Fibroblast of lung (primary cell): Measurements from ENCODE around the gene FANCI. TPM values are rescaled to one million over a fixed set of nuclear protein-coding genes. Genes with fewer than 3 reads are reported as not detected.

Experiments used
- DNase-seq, 2 donors: peaks; one replicate each; pipeline versions ENCODE4 v3.0.0 to v3.0.0-alpha.2; 2010; ENCODE audit warnings: low read depth in 2 of 2
- H2AFZ ChIP-seq: 2 replicates; pipeline ENCODE4 v1.5.1; 2012; ENCODE audit warnings: low read length, control low read depth, inconsistent platforms
- H3K27ac ChIP-seq: 2 replicates; pipeline ENCODE4 v1.5.1; 2011; ENCODE audit warnings: low read length, control low read depth; ENCODE audit not compliant: insufficient read depth
- H3K27me3 ChIP-seq: 2 replicates; pipeline ENCODE4 v1.5.1; 2011; ENCODE audit warnings: mild to moderate bottlenecking, low read length; ENCODE audit not compliant: control insufficient read depth, insufficient read depth
- H3K36me3 ChIP-seq: 2 replicates; pipeline ENCODE4 v1.5.1; 2011; ENCODE audit warnings: low read length; ENCODE audit not compliant: control insufficient read depth, insufficient read depth
- H3K4me1 ChIP-seq: 2 replicates; pipeline ENCODE4 v1.5.1; 2011; ENCODE audit warnings: low read length; ENCODE audit not compliant: control insufficient read depth, insufficient read depth; ENCODE audit errors: extremely low read depth
- H3K4me2 ChIP-seq: 2 replicates; pipeline ENCODE4 v1.5.1; 2011; ENCODE audit warnings: low read length, control low read depth; ENCODE audit not compliant: insufficient read depth; ENCODE audit errors: extremely low read depth
- H3K4me3 ChIP-seq, 4 experiments: fragments of 200-600 bp in 1 of 4; sonication (generic) in 1 of 4; replicated peaks in 1 of 4; 2 replicates each; pipeline ENCODE4 v1.5.1; 2011 to 2016; ENCODE audit warnings: low read length in 4 of 4, low read depth in 3 of 4, mild to moderate bottlenecking in 3 of 4, control low read depth in 2 of 4, inconsistent platforms in 1 of 4, mixed read lengths in 1 of 4; ENCODE audit not compliant: insufficient read depth in 1 of 4; ENCODE audit errors: control extremely low read depth in 1 of 4
- H3K79me2 ChIP-seq: 2 replicates; pipeline ENCODE4 v1.5.1; 2012; ENCODE audit warnings: mild to moderate bottlenecking, low read length, inconsistent platforms; ENCODE audit not compliant: control insufficient read depth, insufficient read depth
- H3K9ac ChIP-seq: 2 replicates; pipeline ENCODE4 v1.5.1; 2011; ENCODE audit warnings: mild to moderate bottlenecking, low read length, control low read depth; ENCODE audit not compliant: insufficient read depth
- H3K9me3 ChIP-seq: 2 replicates; pipeline ENCODE4 v1.5.1; 2012; ENCODE audit warnings: low read depth, low read length; ENCODE audit not compliant: control insufficient read depth, insufficient read depth
- H4K20me1 ChIP-seq: 2 replicates; pipeline ENCODE4 v1.5.1; 2011; ENCODE audit warnings: low read length; ENCODE audit not compliant: control insufficient read depth, insufficient read depth; ENCODE audit errors: extremely low read depth
- CTCF ChIP-seq, 2 donors: IDR thresholded peaks in 1 of 2; conservative IDR thresholded peaks in 1 of 2; 1 replicate in 1 of 2; 2 replicates in 1 of 2; pipeline ENCODE4 v1.5.1; 2011 to 2012; ENCODE audit warnings: low read length in 2 of 2, control low read depth in 1 of 2, inconsistent platforms in 1 of 2, low read depth in 1 of 2, mild to moderate bottlenecking in 1 of 2
- EZH2 ChIP-seq: IDR thresholded peaks from 2 replicates; pipeline ENCODE4 v1.5.1; 2012; ENCODE audit warnings: low read length, control low read depth, mild to moderate bottlenecking; ENCODE audit errors: missing control alignments
- polyA plus RNA-seq, 2 donors: library from polyadenylated mRNA; depleted of rRNA in 1 of 2; stranded (reverse) in 1 of 2; unstranded in 1 of 2; fragments of >200 nt; gene quantifications; 2 replicates each; pipeline ENCODE4 v1.2.1, GENCODE V29; 2011 to 2012; ENCODE audit warnings: missing spikeins in 1 of 2
- total RNA-seq: library from RNA; depleted of rRNA; stranded (reverse); fragments of >200 nt; gene quantifications from 2 replicates; pipeline ENCODE4 v1.2.1, GENCODE V29; 2014

Gene FANCI
- total and polyA plus RNA-seq, 2 donors (not counting 1 experiment from before 2014, with no cell fraction given), result 12.6 to 13.4 TPM

GRCh38 chr15:89363133-89363532 lies 119.4 kb downstream of the FANCI start:
- Histone ChIP-seq H3K27ac (no peak overlapping the region), H3K27me3 (peaks cover 86% of the 10 kb centered on the region), H3K79me2 (no peaks in the 10 kb centered on the region), H4K20me1 (no peaks in the 10 kb centered on the region), H3K4me1 (no peaks in the 10 kb centered on the region), H3K36me3 (no peaks in the 10 kb centered on the region), H3K4me2 (no peak overlapping the region), H3K9ac (no peak overlapping the region), H3K9me3 (no peaks in the 10 kb centered on the region), H2AFZ (no peak overlapping the region), H3K4me3 (no peak overlapping the region)
- TF ChIP-seq EZH2, result peak; percentile 41
- no peak for TF ChIP-seq CTCF (conservative IDR thresholded peaks at IDR 0.05 in 1 of 2, IDR thresholded peaks at IDR 0.05 in 1 of 2; ENCODE audit: low read depth in 1 of 2, low read length in 2 of 2)
- no peak for DNase-seq

- no peaks in the 10 kb centered on the region for H3K4me1 ChIP-seq
- H4K20me1 ChIP-seq, result no peaks in the 10 kb centered on the region
- peaks cover 87% of the 10 kb centered on the region for H3K27me3 ChIP-seq
- no peaks in the 10 kb centered on the region for H3K36me3 ChIP-seq
- H3K9me3 ChIP-seq, result no peaks in the 10 kb centered on the region
- H3K4me2 ChIP-seq, result no peak overlapping the region
- H2AFZ ChIP-seq, result no peak overlapping the region
- no peak overlapping the region for H3K9ac ChIP-seq
- no peak for DNase-seq
- no peak overlapping the region for H3K27ac ChIP-seq
- no peak for TF ChIP-seq CTCF (conservative IDR thresholded peaks at IDR 0.05 in 1 of 2, IDR thresholded peaks at IDR 0.05 in 1 of 2; ENCODE audit: low read depth in 1 of 2, low read length in 2 of 2)
- TF ChIP-seq EZH2, result no peak
- no peaks in the 10 kb centered on the region for H3K79me2 ChIP-seq
- H3K4me3 ChIP-seq, result no peak overlapping the region
Measured at GRCh38 chr15:89363770-89364169, 120.0 kb downstream of the FANCI start.

GRCh38 chr15:89364341-89364740 lies 120.6 kb downstream of the FANCI start:
- DNase-seq, result no peak
- Histone ChIP-seq H3K27ac (no peak overlapping the region), H3K9ac (no peak overlapping the region), H4K20me1 (no peaks in the 10 kb centered on the region), H3K4me2 (no peak overlapping the region), H3K36me3 (no peaks in the 10 kb centered on the region), H3K79me2 (no peaks in the 10 kb centered on the region), H3K27me3 (peaks cover 90% of the 10 kb centered on the region), H3K4me1 (no peaks in the 10 kb centered on the region), H3K4me3 (no peak overlapping the region), H3K9me3 (no peaks in the 10 kb centered on the region), H2AFZ (no peak overlapping the region)
- TF ChIP-seq EZH2 (peak; percentile 59), CTCF (conservative IDR thresholded peaks at IDR 0.05 in 1 of 2, IDR thresholded peaks at IDR 0.05 in 1 of 2; ENCODE audit: low read depth in 1 of 2, low read length in 2 of 2) (no peak)
